RKO (cell line): ENCODE results near the gene ANKS6.

Experiments
- DNase-seq: peaks from one replicate; pipeline ENCODE4 v3.0.0-alpha.2; 2016; ENCODE audit warnings: low spot score

Gene ANKS6

GRCh38 chr9:98738741-98739140, 57.6 kb downstream of the ANKS6 start:
- DNase-seq, result no peak

- DNase-seq, result no peak
These were observed 60.1 kb downstream of the ANKS6 start for GRCh38 chr9:98736226-98736625.

- DNase-seq, result no peak
These were observed 63.6 kb downstream of the ANKS6 start for GRCh38 chr9:98732801-98733200.

GRCh38 chr9:98732091-98732490, 64.3 kb downstream of the ANKS6 start:
- no peak for DNase-seq

- no peak for DNase-seq
These were observed 65.5 kb downstream of the ANKS6 start for GRCh38 chr9:98730871-98731270.

GRCh38 chr9:98728500-98728899, 67.9 kb downstream of the ANKS6 start:
- DNase-seq, result no peak

- DNase-seq, result no peak
These were observed 68.9 kb downstream of the ANKS6 start for GRCh38 chr9:98727428-98727827.

GRCh38 chr9:98726735-98727134, 69.6 kb downstream of the ANKS6 start:
- no peak for DNase-seq

- no peak for DNase-seq
These were observed 71.4 kb downstream of the ANKS6 start for GRCh38 chr9:98724810-98725530.

GRCh38 chr9:98721643-98722042, 74.7 kb downstream of the ANKS6 start:
- no peak for DNase-seq

- DNase-seq, result no peak
These were observed 76.0 kb downstream of the ANKS6 start for GRCh38 chr9:98720402-98720801.

- no peak for DNase-seq
These were observed 77.3 kb downstream of the ANKS6 start for GRCh38 chr9:98719055-98719454.

GRCh38 chr9:98714833-98715232, 81.5 kb downstream of the ANKS6 start:
- DNase-seq, result no peak

- DNase-seq, result no peak
These were observed 83.4 kb downstream of the ANKS6 start for GRCh38 chr9:98712987-98713386.

- peak; percentile 44 for DNase-seq
These were observed 86.1 kb downstream of the ANKS6 start for GRCh38 chr9:98709968-98710965.

- DNase-seq, result no peak
These were observed 87.1 kb downstream of the ANKS6 start, which contains the start of gene GABBR2 for GRCh38 chr9:98708933-98709911. Gene GABBR2, minus strand, starts transcription at chr9:98708935. Its CDS starts 198 bp downstream, at chr9:98708737.

GRCh38 chr9:98708103-98708932, 88.0 kb downstream of the ANKS6 start:
- no peak for DNase-seq

GRCh38 chr9:98707166-98708102, 88.9 kb downstream of the ANKS6 start:
- DNase-seq, result no peak

- DNase-seq, result no peak
These were observed 89.6 kb downstream of the ANKS6 start for GRCh38 chr9:98706651-98707165.
